HG03439 (cell line): ENCODE results near the gene GAS2L3.
"Not testable (repeated sequence)": the region's sequence is repeated elsewhere in the genome, so short reads cannot be mapped to it uniquely, and the experiment has no call there.

Source experiments
- ATAC-seq: cut with Tn5 transposase; IDR thresholded peaks from one replicate; pipeline ENCODE4 v1.9.1; 2021; ENCODE audit warnings: mild to moderate bottlenecking, moderate library complexity; ENCODE audit not compliant: unreplicated experiment

GAS2L3 gene

GRCh38 chr12:100574187-100575074, 947 bp downstream of the GAS2L3 start:
- no peak for ATAC-seq

GRCh38 chr12:100576331-100577036, 3.0 kb downstream of the GAS2L3 start:
- no peak for ATAC-seq

GRCh38 chr12:100578923-100579322, 5.4 kb downstream of the GAS2L3 start:
- no peak for ATAC-seq

DNA sequence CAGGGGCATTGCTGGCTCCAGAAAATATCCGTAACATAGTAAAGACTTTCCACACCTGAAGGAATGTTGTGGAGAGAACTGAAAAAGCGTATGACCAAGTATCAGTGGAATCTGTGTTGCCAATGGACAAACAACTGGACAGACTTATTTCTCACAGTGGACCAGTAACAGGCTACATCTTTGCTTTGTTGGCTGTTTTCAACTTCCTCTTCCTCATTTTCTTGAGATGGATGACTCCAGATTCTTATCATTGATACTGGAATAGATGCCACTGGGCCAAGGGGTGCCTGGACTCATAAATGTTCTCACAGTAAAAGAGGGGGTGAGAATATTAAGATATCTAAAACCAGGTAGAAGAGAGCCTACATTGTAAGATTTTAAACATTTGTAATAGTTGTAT, 6.4 kb downstream of the GAS2L3 start:
- ATAC-seq, result no peak

GRCh38 chr12:100584256-100584655, 10.8 kb downstream of the GAS2L3 start:
- no peak for ATAC-seq

GRCh38 chr12:100591979-100592378, 18.5 kb downstream of the GAS2L3 start:
- no peak for ATAC-seq

- ATAC-seq, result no peak
Observed at GRCh38 chr12:100593490-100593889, 20.0 kb downstream of the GAS2L3 start.

DNA sequence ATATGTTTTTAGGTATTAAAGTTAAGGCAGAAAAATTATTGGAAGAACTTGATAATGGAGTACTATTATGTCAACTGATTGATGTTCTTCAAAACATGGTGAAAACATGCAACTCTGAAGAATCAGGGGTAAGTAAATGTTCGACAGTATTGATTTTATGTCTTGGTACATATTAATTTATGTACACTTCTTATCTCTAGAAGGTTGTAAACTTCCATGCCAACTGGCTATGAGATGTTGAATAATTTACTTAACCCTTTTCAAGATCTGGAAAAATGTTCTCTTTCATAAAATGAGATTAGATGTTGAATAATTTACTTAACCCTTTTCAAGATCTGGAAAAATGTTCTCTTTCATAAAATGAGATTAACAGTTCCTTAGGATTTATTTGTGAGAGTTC, 28.1 kb downstream of the GAS2L3 start:
- ATAC-seq, result no peak

- not testable (repeated sequence) for ATAC-seq
Observed at GRCh38 chr12:100602997-100603396, 29.5 kb downstream of the GAS2L3 start.

- ATAC-seq, result no peak
Observed at GRCh38 chr12:100608776-100609175, 35.3 kb downstream of the GAS2L3 start.

DNA sequence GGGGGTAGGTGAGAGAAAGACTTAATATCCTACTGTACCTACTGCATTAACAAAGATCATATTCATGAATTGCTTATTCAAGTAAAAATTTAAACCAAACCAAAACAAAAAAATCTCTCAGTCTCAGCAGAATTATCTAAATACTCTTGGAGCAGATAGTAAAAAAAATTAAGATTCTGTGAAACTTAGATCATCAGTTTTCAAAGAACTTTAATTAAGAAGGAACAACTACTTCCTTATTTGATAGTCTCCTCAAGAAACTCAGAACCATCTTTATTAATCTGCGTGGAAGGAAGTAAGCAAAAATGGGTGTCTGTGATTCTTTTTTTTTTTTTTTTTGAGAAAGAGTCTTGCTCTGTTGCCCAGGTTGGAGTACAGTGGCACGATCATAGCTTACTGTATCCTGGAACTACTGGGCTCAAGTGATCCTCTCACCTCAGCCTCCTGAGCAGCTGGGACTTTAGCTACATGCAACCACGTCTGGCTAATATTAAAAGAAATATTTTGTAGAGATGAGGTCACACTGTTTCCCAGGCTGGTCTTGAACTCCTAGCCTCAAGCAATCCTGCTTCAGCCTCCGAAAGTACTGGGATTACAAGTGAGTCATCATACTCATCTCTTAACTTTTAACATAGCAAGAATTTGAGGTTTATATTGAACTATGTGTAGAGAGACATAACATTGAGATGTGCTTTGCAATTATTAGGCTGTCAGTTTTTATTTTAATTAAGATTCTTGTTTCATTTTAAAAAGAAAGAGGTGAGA, 37.4 kb downstream of the GAS2L3 start:
- ATAC-seq, result no peak

DNA sequence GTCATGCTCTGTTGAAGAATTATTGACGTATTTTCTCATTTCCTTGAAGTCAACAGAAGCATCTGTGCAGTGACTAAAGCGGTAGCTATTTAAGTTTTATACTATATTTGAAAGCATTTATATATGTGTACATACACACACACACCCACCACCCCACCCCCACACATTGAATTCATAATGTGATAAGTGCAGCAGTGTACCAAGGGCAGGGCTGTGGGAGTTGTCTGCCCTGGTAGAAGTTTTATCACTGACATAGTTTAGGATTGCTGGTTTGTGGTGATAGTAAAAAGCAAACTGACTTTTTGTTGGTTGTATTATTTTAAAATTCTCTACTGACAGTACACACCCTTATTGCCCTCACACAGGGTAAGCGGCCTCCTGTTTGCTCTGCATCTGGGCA, 39.1 kb downstream of the GAS2L3 start:
- no peak for ATAC-seq

DNA sequence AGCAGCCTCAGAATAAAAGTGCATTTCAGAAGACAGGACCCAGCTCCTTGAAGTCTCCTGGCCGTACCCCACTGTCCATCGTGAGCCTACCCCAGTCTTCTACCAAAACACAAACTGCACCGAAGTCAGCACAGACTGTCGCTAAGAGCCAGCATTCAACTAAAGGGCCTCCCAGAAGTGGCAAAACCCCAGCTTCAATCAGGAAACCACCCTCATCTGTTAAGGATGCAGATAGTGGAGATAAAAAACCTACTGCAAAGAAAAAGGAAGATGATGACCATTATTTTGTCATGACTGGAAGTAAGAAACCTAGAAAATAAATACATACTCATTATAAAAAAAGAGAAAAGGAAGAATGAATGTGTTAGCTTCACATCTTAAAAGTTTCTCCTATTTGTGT, 51.1 kb downstream of the GAS2L3 start:
- no peak for ATAC-seq

DNA sequence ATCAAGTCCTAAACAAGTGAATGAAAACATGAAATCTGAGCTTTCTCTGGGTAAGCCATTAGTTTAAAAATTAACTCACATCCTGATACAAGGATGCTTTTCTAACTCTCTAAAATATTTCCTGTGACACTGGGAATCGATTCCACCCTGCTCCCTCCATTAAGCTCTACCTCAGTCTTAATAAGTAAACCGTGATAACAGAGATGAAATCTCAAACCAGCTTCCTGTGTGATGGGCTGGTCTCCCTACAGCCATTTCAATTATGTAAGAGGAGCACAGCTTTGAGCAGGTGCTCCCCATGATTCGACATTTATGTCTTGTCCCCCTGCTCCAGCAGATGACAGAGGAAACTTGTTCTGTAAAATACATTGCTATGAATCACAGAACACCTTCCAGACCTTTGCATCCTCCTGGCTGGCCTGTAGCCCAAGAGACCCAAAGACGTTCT, 59.0 kb downstream of the GAS2L3 start:
- no peak for ATAC-seq

DNA sequence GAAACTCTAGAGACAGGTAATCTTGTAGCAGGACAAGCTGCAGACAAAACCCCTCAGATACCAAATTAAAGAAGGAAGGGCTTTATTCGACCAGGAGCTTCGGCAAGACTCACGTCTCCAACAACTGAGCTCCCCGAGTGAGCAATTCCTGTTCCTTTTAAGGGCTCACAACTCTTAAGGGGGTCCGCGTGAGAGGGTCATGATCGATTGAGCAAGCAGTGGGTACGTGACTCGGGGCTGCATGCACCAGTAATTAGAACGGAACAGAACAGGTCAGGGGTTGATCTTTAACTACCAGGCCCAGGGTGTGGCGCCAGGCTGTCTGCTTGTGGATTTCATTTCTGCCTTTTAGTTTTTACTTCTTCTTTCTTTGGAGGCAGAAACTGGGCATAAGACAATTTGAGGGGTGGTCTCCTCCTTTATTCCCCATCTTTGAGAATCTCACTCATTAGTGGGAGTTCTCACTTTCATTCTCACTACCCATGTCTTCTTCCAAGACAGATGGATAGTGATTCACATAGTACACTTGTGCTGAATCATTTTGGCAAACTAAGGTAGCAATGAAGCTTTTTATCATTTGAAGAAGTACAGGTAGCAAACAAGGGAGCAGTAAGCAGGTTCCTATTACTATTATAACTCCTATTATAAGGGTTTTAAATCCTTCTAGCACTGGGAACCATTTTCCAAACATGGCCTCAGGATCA, 59.8 kb downstream of the GAS2L3 start:
- ATAC-seq, result not testable (repeated sequence)

DNA sequence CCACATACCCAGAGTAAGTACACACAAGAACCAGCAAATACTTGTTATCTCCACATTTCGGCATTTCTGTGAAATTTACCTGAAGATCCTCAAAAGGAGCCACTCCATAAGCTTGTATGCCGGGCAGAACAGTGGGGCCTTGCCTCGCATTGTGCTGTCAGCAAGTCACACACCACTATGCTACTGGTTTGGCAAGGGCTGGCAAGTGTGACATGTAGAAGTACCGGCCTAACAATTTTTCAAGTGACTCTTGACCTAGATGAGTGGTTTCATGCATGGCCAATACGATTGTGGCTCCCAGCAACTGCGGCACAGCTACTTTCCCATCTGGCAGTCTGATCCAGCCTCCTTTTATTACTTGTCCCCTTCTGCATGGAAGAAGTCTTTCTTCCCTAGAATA, 69.8 kb downstream of the GAS2L3 start:
- ATAC-seq, result no peak

GRCh38 chr12:100646896-100647295, 73.4 kb downstream of the GAS2L3 start:
- no peak for ATAC-seq

GRCh38 chr12:100651108-100651507, 77.6 kb downstream of the GAS2L3 start:
- ATAC-seq, result no peak

GRCh38 chr12:100651694-100652093, 78.2 kb downstream of the GAS2L3 start:
- ATAC-seq, result no peak

DNA sequence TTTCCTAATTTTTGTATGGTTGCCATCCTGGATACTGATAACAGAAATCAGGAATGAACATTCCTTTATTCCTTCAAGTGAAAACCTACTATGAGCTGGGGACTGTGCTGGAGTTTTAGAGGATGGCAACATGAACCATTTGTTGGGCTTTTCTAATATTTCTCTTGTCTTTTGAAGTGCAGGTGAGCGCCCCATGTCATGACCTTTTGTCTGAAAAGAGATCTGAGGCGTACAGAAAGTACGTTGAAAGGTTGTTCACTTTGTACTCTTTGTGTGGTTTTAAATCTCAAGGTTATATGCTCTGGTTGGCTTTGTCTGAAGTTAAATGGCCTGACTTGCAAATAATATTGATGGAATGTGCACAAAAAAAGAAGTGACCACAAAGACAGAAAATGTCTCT, 79.0 kb downstream of the GAS2L3 start:
- no peak for ATAC-seq

- no peak for ATAC-seq
Observed at GRCh38 chr12:100656141-100656540, 82.7 kb downstream of the GAS2L3 start.
